Nephron (organoid): ENCODE results near the gene EPDR1.

Experiments
- H3K27ac Mint-ChIP-seq, 3 experiments: 2 replicates each; pipeline ENCODE4 v1.8.0; 2020; ENCODE audit warnings: mixed read lengths in 3 of 3, mild to moderate bottlenecking in 2 of 3, moderate library complexity in 1 of 3
- H3K27me3 Mint-ChIP-seq: 2 replicates; pipeline ENCODE4 v1.8.0; 2021; ENCODE audit warnings: low read depth, mild to moderate bottlenecking, moderate library complexity, mixed read lengths
- H3K36me3 Mint-ChIP-seq: 2 replicates; pipeline ENCODE4 v1.8.0; 2020; ENCODE audit warnings: low read depth, mixed read lengths
- H3K4me1 Mint-ChIP-seq: 2 replicates; pipeline ENCODE4 v1.8.0; 2020; ENCODE audit warnings: mixed read lengths
- H3K4me3 Mint-ChIP-seq, 3 experiments: 2 replicates each; pipeline ENCODE4 v1.8.0; 2020; ENCODE audit warnings: mild to moderate bottlenecking in 3 of 3, mixed read lengths in 3 of 3, moderate library complexity in 2 of 3
- H3K9me3 Mint-ChIP-seq: 2 replicates; pipeline ENCODE4 v1.8.0; 2020; ENCODE audit warnings: mixed read lengths
- CTCF ChIP-seq, 3 experiments: fragments of 200-600 bp; sonication (generic); IDR thresholded peaks; one replicate each; pipeline ENCODE4 v1.5.0; 2021; ENCODE audit warnings: antibody characterized with exemption in 3 of 3; ENCODE audit not compliant: unreplicated experiment in 3 of 3

Gene EPDR1

DNA sequence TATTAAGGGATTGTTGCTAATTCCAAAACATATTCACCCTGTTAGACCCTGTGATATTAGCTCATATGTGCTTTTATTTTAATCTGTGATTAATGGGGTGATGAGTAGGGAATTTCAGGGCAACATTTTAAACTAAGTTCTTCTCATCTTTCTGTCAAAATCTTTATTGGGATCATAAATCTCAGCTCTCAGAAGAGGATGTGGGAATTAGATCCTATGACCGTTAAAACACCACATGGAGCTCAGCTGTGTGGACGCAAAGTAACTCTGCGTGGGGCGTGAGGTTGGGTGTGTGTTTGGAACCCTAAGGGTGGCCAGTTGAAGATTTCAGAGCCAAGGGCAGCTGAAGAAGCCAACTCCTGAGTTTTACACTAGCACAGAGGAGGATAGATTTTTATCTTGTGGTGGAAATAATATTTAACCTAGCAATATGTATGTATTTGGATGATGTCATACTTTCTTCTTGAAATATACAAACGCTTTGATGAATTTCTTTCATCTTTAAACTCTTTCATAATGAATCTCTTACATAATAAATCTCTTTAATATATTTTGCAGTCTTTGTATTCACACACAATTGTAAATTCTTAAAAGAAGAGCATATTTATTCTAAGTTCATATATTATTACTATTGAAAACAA lies 64.4 kb downstream of the EPDR1 start:
- no peaks in the 10 kb centered on the region for H3K27me3 Mint-ChIP-seq
- H3K9me3 Mint-ChIP-seq, result no peaks in the 10 kb centered on the region
- H3K4me1 Mint-ChIP-seq, result peaks cover 40% of the 10 kb centered on the region
- no peak for TF ChIP-seq CTCF (IDR thresholded peaks at IDR 0.05; ENCODE audit: unreplicated experiment in 3 of 3)
- peak overlapping the region in 2 of 3 experiments; percentile 1 to 31 for H3K27ac Mint-ChIP-seq
- H3K36me3 Mint-ChIP-seq, result no peaks in the 10 kb centered on the region
- no peak overlapping the region for H3K4me3 Mint-ChIP-seq

- H3K9me3 Mint-ChIP-seq, result no peaks in the 10 kb centered on the region
- H3K27me3 Mint-ChIP-seq, result peaks cover 3% of the 10 kb centered on the region
- peaks cover 38% of the 10 kb centered on the region for H3K4me1 Mint-ChIP-seq
- H3K36me3 Mint-ChIP-seq, result no peaks in the 10 kb centered on the region
- TF ChIP-seq CTCF (IDR thresholded peaks at IDR 0.05; ENCODE audit: unreplicated experiment in 3 of 3), result no peak
- H3K27ac Mint-ChIP-seq, result no peak overlapping the region
- no peak overlapping the region for H3K4me3 Mint-ChIP-seq
Observed at GRCh38 chr7:37986908-37987330, 66.5 kb downstream of the EPDR1 start.

DNA sequence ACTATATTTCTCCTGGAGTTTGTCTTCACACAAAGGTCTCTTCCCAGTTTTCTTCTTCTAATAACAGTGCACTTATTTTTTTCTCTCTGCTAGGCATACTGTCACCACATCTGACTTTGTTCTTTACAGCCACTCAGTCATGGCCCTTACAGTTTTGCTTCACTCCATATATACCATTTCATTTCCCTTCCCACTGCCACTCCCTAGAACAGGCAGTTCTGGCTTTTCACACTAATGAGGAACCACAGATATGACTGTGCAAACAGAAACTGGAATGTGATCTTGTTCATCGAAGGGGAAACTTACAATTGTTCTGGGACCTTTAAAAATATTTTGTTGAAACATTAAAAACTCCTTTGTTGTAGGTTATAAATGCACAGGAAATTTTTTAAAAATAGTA lies 67.3 kb downstream of the EPDR1 start:
- Mint-ChIP-seq H3K9me3 (no peaks in the 10 kb centered on the region), H3K27me3 (peaks cover 3% of the 10 kb centered on the region), H3K36me3 (no peaks in the 10 kb centered on the region), H3K27ac (peak overlapping the region in 1 of 3 experiments; percentile 30), H3K4me3 (no peak overlapping the region), H3K4me1 (peaks cover 31% of the 10 kb centered on the region)
- TF ChIP-seq CTCF (IDR thresholded peaks at IDR 0.05; ENCODE audit: unreplicated experiment in 3 of 3), result no peak

GRCh38 chr7:37988721-37989650 lies 68.5 kb downstream of the EPDR1 start:
- H3K9me3 Mint-ChIP-seq, result peaks cover 5% of the 10 kb centered on the region
- H3K27ac Mint-ChIP-seq, result no peak overlapping the region
- H3K27me3 Mint-ChIP-seq, result peaks cover 3% of the 10 kb centered on the region
- H3K4me1 Mint-ChIP-seq, result peaks cover 20% of the 10 kb centered on the region
- H3K36me3 Mint-ChIP-seq, result no peaks in the 10 kb centered on the region
- TF ChIP-seq CTCF (IDR thresholded peaks at IDR 0.05; ENCODE audit: unreplicated experiment in 3 of 3), result no peak
- no peak overlapping the region for H3K4me3 Mint-ChIP-seq

- Mint-ChIP-seq H3K9me3 (peaks cover 7% of the 10 kb centered on the region), H3K27me3 (peaks cover 3% of the 10 kb centered on the region), H3K4me1 (peaks cover 11% of the 10 kb centered on the region), H3K36me3 (no peaks in the 10 kb centered on the region), H3K27ac (no peak overlapping the region), H3K4me3 (no peak overlapping the region)
- no peak for TF ChIP-seq CTCF (IDR thresholded peaks at IDR 0.05; ENCODE audit: unreplicated experiment in 3 of 3)
Observed at GRCh38 chr7:37990337-37990736, 69.9 kb downstream of the EPDR1 start.
